ENCODE data around the gene GAS2L2.

The GAS2L2 gene

DNA sequence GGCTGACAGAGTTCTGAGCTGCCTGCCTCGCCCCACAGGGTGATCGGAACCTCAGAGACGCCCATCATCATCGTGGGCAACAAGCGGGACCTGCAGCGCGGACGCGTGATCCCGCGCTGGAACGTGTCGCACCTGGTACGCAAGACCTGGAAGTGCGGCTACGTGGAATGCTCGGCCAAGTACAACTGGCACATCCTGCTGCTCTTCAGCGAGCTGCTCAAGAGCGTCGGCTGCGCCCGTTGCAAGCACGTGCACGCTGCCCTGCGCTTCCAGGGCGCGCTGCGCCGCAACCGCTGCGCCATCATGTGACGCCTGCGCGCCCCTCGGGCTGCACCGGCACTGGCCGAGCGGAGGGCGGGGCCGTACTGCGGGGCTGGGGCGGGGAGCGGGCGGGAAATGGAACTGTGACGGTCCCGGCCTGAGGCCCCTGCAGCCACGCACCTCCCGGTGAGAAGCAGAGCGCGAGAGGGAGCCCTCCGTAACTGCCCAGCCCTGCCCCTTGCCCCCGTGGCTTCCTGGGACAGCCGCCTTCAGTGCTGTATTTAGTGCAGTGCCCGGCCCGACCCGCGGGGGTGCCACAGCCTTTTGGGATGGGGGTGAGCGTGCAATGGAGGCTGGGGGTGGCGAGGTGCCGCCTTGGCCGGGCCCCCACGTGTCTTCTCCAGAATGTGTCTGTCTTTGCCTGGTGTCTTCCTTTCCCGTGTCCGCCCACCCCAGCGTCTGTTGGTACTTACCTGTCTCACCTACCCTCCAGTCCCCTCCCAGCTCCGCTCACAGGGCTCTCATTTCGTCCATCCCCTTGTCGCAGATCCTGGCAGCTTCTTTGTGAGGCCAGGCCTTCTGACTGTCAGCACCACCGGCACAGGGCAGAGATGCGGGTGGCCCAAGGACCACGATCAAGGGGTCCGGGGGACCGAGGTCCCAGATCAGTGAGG, 11.8 kb downstream of the GAS2L2 start:
- FAIRE-seq (no peak), DNase-seq (ENCODE audit: insufficient read length, low spot score) (no peak)
- TF ChIP-seq PAX5 (IDR thresholded peaks at IDR 0.05; ENCODE audit: insufficient read depth, low read length, severe bottlenecking) (no peak), POLR2A (IDR thresholded peaks at IDR 0.05; ENCODE audit: low read depth, low read length) (no peak)

DNA sequence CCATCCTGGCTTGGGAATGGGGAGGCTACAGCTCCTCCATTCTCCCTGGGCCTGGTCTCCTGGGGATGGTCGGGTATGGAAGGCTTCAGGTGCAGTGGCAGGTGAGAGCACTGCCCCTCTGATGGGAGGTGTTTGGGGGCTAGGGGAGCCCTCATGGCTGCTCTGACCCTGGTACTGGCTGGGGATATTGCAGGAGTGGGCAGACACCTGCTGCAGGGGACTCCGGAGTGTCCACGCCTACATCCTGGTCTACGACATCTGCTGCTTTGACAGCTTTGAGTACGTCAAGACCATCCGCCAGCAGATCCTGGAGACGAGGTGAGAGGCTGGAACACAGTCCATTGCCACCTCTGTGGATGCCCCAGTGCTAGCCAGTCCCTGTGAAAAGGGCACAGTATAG, 12.8 kb downstream of the GAS2L2 start:
- FAIRE-seq: no peak
- TF ChIP-seq TAF1 (IDR thresholded peaks at IDR 0.05; ENCODE audit: low read depth, low read length): no peak
- no peak for DNase-seq (ENCODE audit: insufficient read length, low spot score)

DNA sequence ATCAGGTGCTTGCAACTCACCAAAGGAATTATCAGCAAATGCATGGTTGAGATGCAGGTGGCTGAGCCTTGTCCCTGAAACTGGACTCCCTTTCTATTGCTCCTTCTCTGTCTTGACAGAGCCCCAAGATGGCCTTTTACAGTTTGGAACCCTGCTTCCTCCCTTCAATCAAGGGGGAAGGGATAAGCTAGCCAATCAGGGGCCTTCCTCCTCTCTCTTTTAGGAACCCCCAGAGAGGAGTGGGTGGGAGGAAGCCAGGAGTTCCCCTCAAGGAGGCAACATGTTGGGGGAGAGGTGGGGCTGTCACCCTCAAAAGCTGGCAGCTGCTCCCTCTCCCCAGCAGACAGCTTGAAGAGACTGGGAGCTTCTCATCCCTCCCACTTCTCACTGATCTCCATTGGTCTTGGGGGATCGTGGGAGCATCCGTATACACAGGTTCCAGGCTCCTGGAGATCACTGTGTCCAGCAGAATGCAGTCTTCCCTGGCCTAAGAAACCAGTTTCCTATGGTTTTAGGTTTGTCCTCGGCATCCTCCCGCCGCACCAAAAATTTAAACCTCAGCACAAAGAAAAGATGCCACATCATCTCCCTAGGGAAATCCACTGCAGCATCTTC, 14.4 kb downstream of the GAS2L2 start:
- FAIRE-seq (no peak), DNase-seq (ENCODE audit: insufficient read length, low spot score) (no peak)
- no peak for TF ChIP-seq POLR2A (IDR thresholded peaks at IDR 0.05; ENCODE audit: low read depth, low read length)

DNA sequence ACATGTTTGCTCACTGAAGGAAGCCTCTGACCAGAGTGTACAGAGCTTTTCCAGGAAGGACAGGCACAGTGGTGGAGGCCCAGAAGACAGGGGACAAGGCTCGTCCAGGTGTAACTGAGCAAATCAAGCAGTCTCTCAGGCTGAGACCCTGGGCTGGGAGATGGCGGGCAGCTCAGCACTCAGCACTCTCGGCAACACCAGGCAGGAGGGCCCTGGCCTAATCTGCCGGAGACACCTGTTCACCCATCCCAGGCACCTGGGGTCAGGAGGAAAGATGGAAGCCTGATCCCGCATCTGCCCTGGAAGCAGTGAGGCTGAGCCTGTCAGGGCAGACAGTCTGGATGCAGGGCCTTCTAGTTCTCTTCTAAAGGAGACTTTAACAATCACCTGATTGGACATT, 16.8 kb downstream of the GAS2L2 start:
- DNase-seq (ENCODE audit: insufficient read length, low spot score) (no peak), FAIRE-seq (no peak)
- TF ChIP-seq TAF1 (IDR thresholded peaks at IDR 0.05; ENCODE audit: low read depth, low read length): no peak
- no peak for TF ChIP-seq POU2F2 (IDR thresholded peaks at IDR 0.05; ENCODE audit: low read depth, low read length)
- no peak for TF ChIP-seq POLR2A (IDR thresholded peaks at IDR 0.05; ENCODE audit: low read depth, low read length)
- no peak for TF ChIP-seq POLR2AphosphoS5 (IDR thresholded peaks at IDR 0.05; ENCODE audit: low read depth, low read length)
- no peak for TF ChIP-seq PAX5 (IDR thresholded peaks at IDR 0.05; ENCODE audit: insufficient read depth, low read length, severe bottlenecking)
- no peak for TF ChIP-seq SPI1 (IDR thresholded peaks at IDR 0.05; ENCODE audit: low read depth, low read length)

DNA sequence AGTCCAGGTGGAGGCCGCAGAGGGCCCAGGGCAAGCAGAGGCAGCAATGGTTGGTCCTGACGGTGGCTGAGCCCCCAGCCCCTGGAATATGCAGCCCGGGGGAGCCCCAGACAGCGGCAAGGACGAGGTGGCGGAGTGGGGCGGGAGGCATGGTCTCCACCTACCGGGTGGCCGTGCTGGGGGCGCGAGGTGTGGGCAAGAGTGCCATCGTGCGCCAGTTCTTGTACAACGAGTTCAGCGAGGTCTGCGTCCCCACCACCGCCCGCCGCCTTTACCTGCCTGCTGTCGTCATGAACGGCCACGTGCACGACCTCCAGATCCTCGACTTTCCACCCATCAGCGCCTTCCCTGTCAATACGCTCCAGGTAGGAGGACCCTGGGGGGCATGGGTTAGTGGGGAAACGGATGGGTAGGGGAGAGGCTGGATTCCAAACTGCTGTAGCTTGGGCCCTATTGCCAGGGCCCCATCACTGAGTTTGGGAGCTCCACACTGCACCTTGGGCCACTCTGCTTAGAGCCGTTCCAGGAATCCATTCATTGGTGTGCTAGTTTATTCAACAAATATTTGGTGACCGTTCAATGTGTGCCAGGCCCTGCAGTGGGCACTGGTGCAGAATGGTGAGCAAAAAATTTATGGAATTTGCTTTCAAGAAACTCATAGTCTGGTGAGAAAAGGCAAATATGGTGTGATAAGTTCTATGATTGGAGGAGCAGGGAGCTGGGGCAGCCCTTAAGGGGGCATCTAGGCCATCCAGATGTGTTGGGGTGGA, 17.8 kb downstream of the GAS2L2 start:
- FAIRE-seq (no peak), DNase-seq (ENCODE audit: insufficient read length, low spot score) (no peak)
- no peak for TF ChIP-seq POLR2A (IDR thresholded peaks at IDR 0.05; ENCODE audit: low read depth, low read length)
- no peak for TF ChIP-seq PAX5 (IDR thresholded peaks at IDR 0.05; ENCODE audit: insufficient read depth, low read length, severe bottlenecking)
- TF ChIP-seq TAF1 (IDR thresholded peaks at IDR 0.05; ENCODE audit: low read depth, low read length): no peak
- no peak for TF ChIP-seq SPI1 (IDR thresholded peaks at IDR 0.05; ENCODE audit: low read depth, low read length)
- TF ChIP-seq POU2F2 (IDR thresholded peaks at IDR 0.05; ENCODE audit: low read depth, low read length): no peak
- no peak for TF ChIP-seq POLR2AphosphoS5 (IDR thresholded peaks at IDR 0.05; ENCODE audit: low read depth, low read length)

DNA sequence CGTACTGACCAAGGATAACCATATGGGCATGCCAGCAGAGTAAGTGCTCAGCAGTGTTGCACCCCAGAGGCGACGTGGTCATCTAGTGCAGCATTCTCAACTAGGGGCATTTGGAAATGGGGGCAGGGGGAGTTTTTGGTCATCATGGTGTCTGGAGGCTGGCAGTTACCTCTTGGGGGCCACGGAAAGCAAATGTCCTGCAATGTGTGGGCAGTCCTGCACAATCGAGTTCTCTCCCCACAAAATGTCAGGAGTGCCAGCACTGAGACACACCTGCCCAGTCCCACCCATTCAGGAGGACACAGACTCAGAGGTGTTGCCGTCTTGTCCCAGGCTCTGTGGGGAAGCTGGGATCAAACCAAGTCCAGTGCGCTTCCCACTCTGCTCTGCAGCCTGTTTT, 18.6 kb downstream of the GAS2L2 start:
- FAIRE-seq: no peak
- TF ChIP-seq POLR2A (IDR thresholded peaks at IDR 0.05; ENCODE audit: low read depth, low read length) (no peak), SPI1 (IDR thresholded peaks at IDR 0.05; ENCODE audit: low read depth, low read length) (no peak), TAF1 (IDR thresholded peaks at IDR 0.05; ENCODE audit: low read depth, low read length) (no peak), POU2F2 (IDR thresholded peaks at IDR 0.05; ENCODE audit: low read depth, low read length) (no peak), PAX5 (IDR thresholded peaks at IDR 0.05; ENCODE audit: insufficient read depth, low read length, severe bottlenecking) (no peak), POLR2AphosphoS5 (IDR thresholded peaks at IDR 0.05; ENCODE audit: low read depth, low read length) (no peak)

DNA sequence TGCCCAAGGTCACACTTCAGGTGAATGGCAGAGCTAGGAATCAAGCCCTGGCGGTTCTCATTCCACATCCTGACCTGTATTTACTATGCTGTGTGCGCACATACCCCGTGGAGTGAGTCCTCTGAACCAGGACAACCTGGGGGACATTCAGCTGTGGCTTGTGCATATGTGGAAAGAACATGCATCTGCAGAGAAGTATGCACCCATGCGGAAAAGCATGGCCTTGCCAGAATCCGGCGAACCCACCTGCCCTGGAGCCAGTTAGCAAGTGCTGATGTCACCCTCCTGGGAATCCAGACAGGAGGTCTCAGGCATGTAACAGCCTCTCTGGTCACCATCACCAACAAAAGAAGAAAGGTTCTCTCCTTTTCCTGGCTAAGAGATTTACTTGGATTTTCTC, 19.7 kb downstream of the GAS2L2 start:
- no peak for DNase-seq (ENCODE audit: insufficient read length, low spot score)
- no peak for FAIRE-seq
- TF ChIP-seq POU2F2 (IDR thresholded peaks at IDR 0.05; ENCODE audit: low read depth, low read length): no peak
- no peak for TF ChIP-seq PAX5 (IDR thresholded peaks at IDR 0.05; ENCODE audit: insufficient read depth, low read length, severe bottlenecking)
- TF ChIP-seq POLR2A (IDR thresholded peaks at IDR 0.05; ENCODE audit: low read depth, low read length): no peak
- TF ChIP-seq TAF1 (IDR thresholded peaks at IDR 0.05; ENCODE audit: low read depth, low read length): no peak
- no peak for TF ChIP-seq POLR2AphosphoS5 (IDR thresholded peaks at IDR 0.05; ENCODE audit: low read depth, low read length)
- no peak for TF ChIP-seq SPI1 (IDR thresholded peaks at IDR 0.05; ENCODE audit: low read depth, low read length)

More for the DNA sequence above, 18.6 kb downstream of the GAS2L2 start:
- no peak for DNase-seq (ENCODE audit: insufficient read length, low spot score)

DNA sequence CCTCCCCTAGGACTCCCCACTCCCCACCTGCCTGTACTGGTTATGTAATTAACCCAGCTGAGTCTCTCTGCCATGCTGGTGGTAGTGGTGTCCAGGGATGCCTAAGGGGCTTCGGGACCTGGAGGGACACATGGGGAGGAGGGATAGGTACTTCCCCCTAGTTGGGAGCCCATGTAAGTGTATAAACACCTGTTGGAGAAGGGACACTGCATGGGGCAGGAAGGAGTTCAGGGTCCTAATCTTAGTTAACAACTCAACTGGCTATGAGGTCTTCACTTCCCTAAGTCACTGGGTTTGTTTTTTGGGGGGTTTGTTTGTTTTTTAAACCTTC, 20.3 kb downstream of the GAS2L2 start:
- TF ChIP-seq POLR2AphosphoS5 (IDR thresholded peaks at IDR 0.05; ENCODE audit: low read depth, low read length): no peak
- TF ChIP-seq SPI1 (IDR thresholded peaks at IDR 0.05; ENCODE audit: low read depth, low read length): no peak
- no peak for TF ChIP-seq POU2F2 (IDR thresholded peaks at IDR 0.05; ENCODE audit: low read depth, low read length)
- no peak for TF ChIP-seq TAF1 (IDR thresholded peaks at IDR 0.05; ENCODE audit: low read depth, low read length)
- TF ChIP-seq POLR2A (IDR thresholded peaks at IDR 0.05; ENCODE audit: low read depth, low read length): no peak
- TF ChIP-seq PAX5 (IDR thresholded peaks at IDR 0.05; ENCODE audit: insufficient read depth, low read length, severe bottlenecking): no peak
- DNase-seq (ENCODE audit: insufficient read length, low spot score): no peak
- FAIRE-seq: no peak

DNA sequence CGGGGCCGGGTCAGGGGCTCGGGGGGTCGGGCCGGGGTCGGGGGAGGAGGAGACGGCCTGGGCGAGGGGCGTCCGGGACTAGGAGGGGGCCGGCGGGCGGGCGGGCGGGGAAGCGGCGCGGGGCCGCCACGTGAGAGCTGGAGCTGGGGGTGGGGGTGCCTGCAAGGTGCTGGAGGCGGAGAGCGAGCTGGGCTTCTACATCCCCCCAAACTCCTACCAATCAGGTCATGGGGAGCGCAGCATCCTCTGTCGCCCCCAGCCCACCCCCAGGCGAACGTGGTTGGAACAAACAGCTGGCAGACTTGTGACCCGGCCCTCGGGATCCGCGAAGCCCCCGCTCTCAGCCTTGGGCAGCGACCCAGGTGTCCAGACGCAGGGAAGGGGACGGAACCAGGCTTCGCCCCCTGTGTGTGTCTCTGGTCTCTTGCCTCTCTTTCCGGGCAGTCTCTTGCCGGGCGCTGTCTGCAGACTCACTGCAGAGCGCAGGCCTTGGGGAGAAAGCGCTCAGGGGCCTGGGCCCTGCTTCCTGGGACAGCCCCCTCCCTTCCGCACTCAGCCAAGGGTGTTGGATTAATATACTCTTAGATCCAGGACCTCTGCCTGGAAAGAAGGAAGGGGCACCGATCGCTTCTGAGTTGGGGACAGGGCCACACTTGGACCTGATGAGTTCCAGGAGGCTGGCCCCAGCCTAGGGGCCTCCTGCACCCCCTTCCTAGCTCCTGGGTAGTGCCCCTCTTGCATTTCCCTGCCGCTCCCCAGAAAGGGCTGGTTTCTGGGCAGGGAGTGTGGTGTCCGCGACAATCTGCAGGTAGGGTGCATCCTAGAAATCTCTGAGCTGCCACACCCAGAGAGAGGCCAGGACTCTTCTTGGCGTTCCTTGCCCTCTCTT, 20.9 kb downstream of the GAS2L2 start:
- no peak for DNase-seq (ENCODE audit: insufficient read length, low spot score)
- no peak for FAIRE-seq
- TF ChIP-seq POU2F2 (IDR thresholded peaks at IDR 0.05; ENCODE audit: low read depth, low read length) (no peak), TAF1 (IDR thresholded peaks at IDR 0.05; ENCODE audit: low read depth, low read length) (no peak), SPI1 (IDR thresholded peaks at IDR 0.05; ENCODE audit: low read depth, low read length) (no peak), PAX5 (IDR thresholded peaks at IDR 0.05; ENCODE audit: insufficient read depth, low read length, severe bottlenecking) (no peak), POLR2AphosphoS5 (IDR thresholded peaks at IDR 0.05; ENCODE audit: low read depth, low read length) (no peak), POLR2A (IDR thresholded peaks at IDR 0.05; ENCODE audit: low read depth, low read length) (no peak)
